Measurements from ENCODE around the gene H6PD.

Gene H6PD

GRCh38 chr1:9306006-9306405 lies 71.4 kb downstream of the H6PD start:
- Histone ChIP-seq H3K36me3 (ENCODE audit: low read length) (no peaks in the 10 kb centered on the region), H3K27ac (ENCODE audit: low read depth, low read length) (no peak overlapping the region), H2AFZ (ENCODE audit: low read depth, low read length, severe bottlenecking) (no peak overlapping the region)

GRCh38 chr1:9307303-9307702 lies 72.7 kb downstream of the H6PD start:
- H3K79me2 ChIP-seq (ENCODE audit: insufficient read depth, low read length) = no peaks in the 10 kb centered on the region
- H3F3A ChIP-seq (ENCODE audit: insufficient read depth) = no peaks in the 10 kb centered on the region
- no peaks in the 10 kb centered on the region for H3K9me2 ChIP-seq (replicated peaks; ENCODE audit: insufficient read depth, low read length)
- H3K9ac ChIP-seq (ENCODE audit: low read length) = no peak overlapping the region
- H3K4me2 ChIP-seq (ENCODE audit: low read depth, low read length, poor library complexity, severe bottlenecking) = no peak overlapping the region
- H4K20me1 ChIP-seq (ENCODE audit: low read depth, low read length) = no peaks in the 10 kb centered on the region
- no peak overlapping the region for H2AFZ ChIP-seq (ENCODE audit: low read depth, low read length, severe bottlenecking)
- TF ChIP-seq CTCF (IDR thresholded peaks at IDR 0.05; ENCODE audit: insufficient read depth, low read length, poor library complexity, severe bottlenecking) (no peak), EZH2phosphoT487 (conservative IDR thresholded peaks at IDR 0.05; ENCODE audit: low read length) (no peak)
- no peak overlapping the region for H3K27ac ChIP-seq (ENCODE audit: low read depth, low read length)
- no peak overlapping the region for H3K4me3 ChIP-seq (ENCODE audit: insufficient read depth, low read length, poor library complexity, severe bottlenecking)
- no peaks in the 10 kb centered on the region for H3K9me3 ChIP-seq (ENCODE audit: insufficient read depth, low read length)
- H3K27me3 ChIP-seq (ENCODE audit: low read length) = no peaks in the 10 kb centered on the region
- no peaks in the 10 kb centered on the region for H3K36me3 ChIP-seq (ENCODE audit: low read length)

More at GRCh38 chr1:9306006-9306405, 71.4 kb downstream of the H6PD start:
- Histone ChIP-seq H3K4me2 (ENCODE audit: low read depth, low read length, poor library complexity, severe bottlenecking) (no peak overlapping the region), H3K9ac (ENCODE audit: low read length) (no peak overlapping the region), H3K27me3 (ENCODE audit: low read length) (no peaks in the 10 kb centered on the region), H3K79me2 (ENCODE audit: insufficient read depth, low read length) (no peaks in the 10 kb centered on the region), H3K9me2 (replicated peaks; ENCODE audit: insufficient read depth, low read length) (no peaks in the 10 kb centered on the region), H3F3A (ENCODE audit: insufficient read depth) (no peaks in the 10 kb centered on the region), H4K20me1 (ENCODE audit: low read depth, low read length) (no peaks in the 10 kb centered on the region), H3K4me3 (ENCODE audit: insufficient read depth, low read length, poor library complexity, severe bottlenecking) (no peak overlapping the region), H3K9me3 (ENCODE audit: insufficient read depth, low read length) (no peaks in the 10 kb centered on the region)
- TF ChIP-seq EZH2phosphoT487 (conservative IDR thresholded peaks at IDR 0.05; ENCODE audit: low read length) (no peak), CTCF (IDR thresholded peaks at IDR 0.05; ENCODE audit: insufficient read depth, low read length, poor library complexity, severe bottlenecking) (no peak)

GRCh38 chr1:9308236-9308785 lies 73.7 kb downstream of the H6PD start:
- Histone ChIP-seq H3K4me2 (ENCODE audit: low read depth, low read length, poor library complexity, severe bottlenecking) (no peak overlapping the region), H3K36me3 (ENCODE audit: low read length) (no peaks in the 10 kb centered on the region), H3K9ac (ENCODE audit: low read length) (no peak overlapping the region), H3K79me2 (ENCODE audit: insufficient read depth, low read length) (no peaks in the 10 kb centered on the region), H3K9me3 (ENCODE audit: insufficient read depth, low read length) (no peaks in the 10 kb centered on the region), H3K27ac (ENCODE audit: low read depth, low read length) (no peak overlapping the region), H2AFZ (ENCODE audit: low read depth, low read length, severe bottlenecking) (no peak overlapping the region), H3K4me3 (ENCODE audit: insufficient read depth, low read length, poor library complexity, severe bottlenecking) (no peak overlapping the region), H4K20me1 (ENCODE audit: low read depth, low read length) (no peaks in the 10 kb centered on the region), H3F3A (ENCODE audit: insufficient read depth) (no peaks in the 10 kb centered on the region), H3K27me3 (ENCODE audit: low read length) (no peaks in the 10 kb centered on the region), H3K9me2 (replicated peaks; ENCODE audit: insufficient read depth, low read length) (no peaks in the 10 kb centered on the region)
- TF ChIP-seq CTCF (IDR thresholded peaks at IDR 0.05; ENCODE audit: insufficient read depth, low read length, poor library complexity, severe bottlenecking) = no peak
- no peak for TF ChIP-seq EZH2phosphoT487 (conservative IDR thresholded peaks at IDR 0.05; ENCODE audit: low read length)
